Vagina (tissue), 2 donors: Measurements from ENCODE around the gene CCDC102B. TPM values are rescaled to one million over a fixed set of nuclear protein-coding genes. Genes with fewer than 3 reads are reported as not detected.
"Not testable (repeated sequence)": the region's sequence is repeated elsewhere in the genome, so short reads cannot be mapped to it uniquely, and the experiment has no call there.

Source experiments
- DNase-seq, 2 donors: peaks; one replicate each; pipeline ENCODE4 v3.0.0-alpha.2; 2017; ENCODE audit errors: extremely low spot score in 2 of 2
- H3K27ac ChIP-seq: fragments of 200-600 bp; sonication (generic); one replicate; pipeline ENCODE4 v1.5.1; 2019
- H3K27me3 ChIP-seq: fragments of 200-600 bp; sonication (generic); one replicate; pipeline ENCODE4 v1.5.1; 2019
- H3K36me3 ChIP-seq, 2 donors: fragments of 200-600 bp; sonication (generic); one replicate each; pipeline ENCODE4 v1.5.1; 2017 to 2019
- H3K4me1 ChIP-seq: fragments of 200-600 bp; sonication (generic); one replicate; pipeline ENCODE4 v1.5.1; 2019
- H3K4me3 ChIP-seq, 2 donors: fragments of 200-600 bp; sonication (generic); 1 replicate in 1 of 2; 2 replicates in 1 of 2; pipeline ENCODE4 v1.5.1; 2016 to 2019
- H3K9me3 ChIP-seq: fragments of 200-600 bp; sonication (generic); one replicate; pipeline ENCODE4 v1.5.1; 2019
- CTCF ChIP-seq, 3 experiments: fragments of 450-650 bp in 2 of 3; fragments of 200-600 bp in 1 of 3; sonication (generic) in 1 of 3; IDR thresholded peaks; one replicate each; pipeline ENCODE4 v1.5.1; 2017 to 2019; ENCODE audit warnings: antibody characterized with exemption in 3 of 3, mild to moderate bottlenecking in 2 of 3, moderate library complexity in 2 of 3
- POLR2A ChIP-seq, 2 donors: fragments of 450-650 bp; IDR thresholded peaks; one replicate each; pipeline ENCODE4 v1.6.1; 2017; ENCODE audit warnings: antibody characterized with exemption in 2 of 2, mild to moderate bottlenecking in 2 of 2, moderate library complexity in 2 of 2
- POLR2AphosphoS5 ChIP-seq, 2 donors: sonication (generic); formaldehyde crosslinking; IDR thresholded peaks; one replicate each; pipeline ENCODE4 v1.9.0; 2017; ENCODE audit warnings: antibody characterized with exemption in 2 of 2, mild to moderate bottlenecking in 2 of 2, low read depth in 1 of 2; ENCODE audit not compliant: insufficient read depth in 1 of 2
- intact Hi-C: fragments of 100-400 bp; cut with DNase I; formaldehyde crosslinking; loops from one replicate; pipeline ENCODE4 v1.15.1; 2023
- total RNA-seq: library from RNA; depleted of rRNA; stranded (reverse); fragments of >200 nt; gene quantifications from one replicate; pipeline ENCODE4 v1.2.3, GENCODE V29; 2016

CCDC102B gene
- total RNA-seq, 1 donor from 2014 or later: 6.4 TPM

GRCh38 chr18:68780802-68781635, 16.9 kb upstream of the CCDC102B start:
- intact Hi-C loops: no loop called here
- TF ChIP-seq POLR2A (IDR thresholded peaks at IDR 0.05) (no peak), POLR2AphosphoS5 (IDR thresholded peaks at IDR 0.05; ENCODE audit: insufficient read depth in 1 of 2, low read depth in 1 of 2) (no peak)
- no peak overlapping the region for H3K27ac ChIP-seq
- H3K4me1 ChIP-seq: no peaks in the 10 kb centered on the region
- H3K27me3 ChIP-seq: no peaks in the 10 kb centered on the region
- no peaks in the 10 kb centered on the region for H3K36me3 ChIP-seq
- no peak for DNase-seq
- no peak overlapping the region for H3K4me3 ChIP-seq
- no peaks in the 10 kb centered on the region for H3K9me3 ChIP-seq

- Histone ChIP-seq H3K9me3 (no peaks in the 10 kb centered on the region), H3K36me3 (no peaks in the 10 kb centered on the region), H3K27ac (no peak overlapping the region), H3K4me3 (no peak overlapping the region), H3K27me3 (no peaks in the 10 kb centered on the region), H3K4me1 (no peaks in the 10 kb centered on the region)
- no peak for DNase-seq
- intact Hi-C loops: no loop called here
- no peak for TF ChIP-seq CTCF (IDR thresholded peaks at IDR 0.05)
- TF ChIP-seq POLR2A (IDR thresholded peaks at IDR 0.05): no peak
Observed at GRCh38 chr18:68783506-68783905, 14.4 kb upstream of the CCDC102B start.

- no peak for TF ChIP-seq CTCF (IDR thresholded peaks at IDR 0.05)
- TF ChIP-seq POLR2AphosphoS5 (IDR thresholded peaks at IDR 0.05; ENCODE audit: insufficient read depth in 1 of 2, low read depth in 1 of 2): no peak
- no peak for TF ChIP-seq POLR2A (IDR thresholded peaks at IDR 0.05)
- Histone ChIP-seq H3K36me3 (no peaks in the 10 kb centered on the region), H3K4me1 (no peaks in the 10 kb centered on the region), H3K4me3 (no peak overlapping the region), H3K27me3 (no peaks in the 10 kb centered on the region), H3K9me3 (no peaks in the 10 kb centered on the region), H3K27ac (no peak overlapping the region)
- intact Hi-C loops: no loop called here
- no peak for DNase-seq
Observed at GRCh38 chr18:68784071-68784470, 13.8 kb upstream of the CCDC102B start.

- intact Hi-C loops, H3K4me3 ChIP-seq, H3K36me3 ChIP-seq, H3K9me3 ChIP-seq, H3K27me3 ChIP-seq, DNase-seq, H3K4me1 ChIP-seq, H3K27ac ChIP-seq: not testable (repeated sequence)
Observed at GRCh38 chr18:68790290-68790689, 7.6 kb upstream of the CCDC102B start.

- H3K4me1 ChIP-seq: no peaks in the 10 kb centered on the region
- H3K9me3 ChIP-seq: no peaks in the 10 kb centered on the region
- H3K27me3 ChIP-seq: no peaks in the 10 kb centered on the region
- no peak overlapping the region for H3K27ac ChIP-seq
- TF ChIP-seq CTCF (IDR thresholded peaks at IDR 0.05) (no peak), POLR2A (IDR thresholded peaks at IDR 0.05) (no peak), POLR2AphosphoS5 (IDR thresholded peaks at IDR 0.05; ENCODE audit: insufficient read depth in 1 of 2, low read depth in 1 of 2) (no peak)
- H3K4me3 ChIP-seq: no peak overlapping the region
- no peaks in the 10 kb centered on the region for H3K36me3 ChIP-seq
- DNase-seq: no peak
- intact Hi-C loops: no loop called here
Observed at GRCh38 chr18:68791801-68792200, 6.1 kb upstream of the CCDC102B start.

GRCh38 chr18:68793951-68794350, 3.9 kb upstream of the CCDC102B start:
- Histone ChIP-seq H3K4me1 (no peaks in the 10 kb centered on the region), H3K36me3 (no peaks in the 10 kb centered on the region), H3K9me3 (no peaks in the 10 kb centered on the region), H3K27ac (no peak overlapping the region), H3K27me3 (no peaks in the 10 kb centered on the region), H3K4me3 (no peak overlapping the region)
- TF ChIP-seq CTCF (IDR thresholded peaks at IDR 0.05) (no peak), POLR2A (IDR thresholded peaks at IDR 0.05) (no peak), POLR2AphosphoS5 (IDR thresholded peaks at IDR 0.05; ENCODE audit: insufficient read depth in 1 of 2, low read depth in 1 of 2) (no peak)
- DNase-seq: no peak
- intact Hi-C loops: no loop called here
